ENCODE results near the gene PAQR7.

PAQR7 gene

DNA sequence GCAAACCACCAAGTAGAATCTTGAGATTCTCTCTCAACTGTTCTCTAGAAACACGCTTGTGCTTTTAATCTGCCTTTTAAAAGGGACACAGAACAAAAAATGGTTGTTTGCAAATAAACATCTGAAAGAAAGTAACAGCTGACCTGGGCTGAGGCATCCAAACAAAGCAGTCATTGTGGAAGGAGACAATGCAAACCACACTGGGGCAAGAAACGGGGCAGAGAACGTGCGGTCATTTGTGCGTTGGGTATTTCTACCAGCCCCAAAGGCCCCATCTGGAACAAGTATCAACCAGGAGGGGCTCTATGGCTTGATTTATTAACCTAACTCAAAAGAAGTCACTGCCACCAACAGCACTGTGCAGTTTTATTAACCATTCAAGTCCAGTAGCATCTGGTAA, 24.7 kb upstream of the PAQR7 start:
- DNase-seq: no peak

DNA sequence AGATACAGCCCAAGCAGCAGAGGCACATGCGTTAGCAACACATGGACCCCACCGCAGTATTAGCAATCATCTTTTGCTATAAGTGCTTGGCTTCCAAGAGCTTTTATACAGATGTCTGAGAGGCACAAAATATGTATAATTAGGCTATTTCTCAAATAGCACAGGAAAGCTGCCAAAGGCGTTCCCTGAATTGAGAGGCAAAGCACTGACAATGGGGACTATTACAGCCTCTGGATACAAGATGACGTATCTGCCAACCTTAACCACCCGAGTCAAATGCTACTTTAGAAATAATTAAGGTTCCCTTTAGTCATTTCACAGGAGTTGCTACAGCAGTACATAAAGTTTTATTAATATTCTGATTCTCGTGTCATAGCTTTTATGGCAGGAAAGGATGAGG, 24.3 kb upstream of the PAQR7 start:
- DNase-seq: no peak

DNA sequence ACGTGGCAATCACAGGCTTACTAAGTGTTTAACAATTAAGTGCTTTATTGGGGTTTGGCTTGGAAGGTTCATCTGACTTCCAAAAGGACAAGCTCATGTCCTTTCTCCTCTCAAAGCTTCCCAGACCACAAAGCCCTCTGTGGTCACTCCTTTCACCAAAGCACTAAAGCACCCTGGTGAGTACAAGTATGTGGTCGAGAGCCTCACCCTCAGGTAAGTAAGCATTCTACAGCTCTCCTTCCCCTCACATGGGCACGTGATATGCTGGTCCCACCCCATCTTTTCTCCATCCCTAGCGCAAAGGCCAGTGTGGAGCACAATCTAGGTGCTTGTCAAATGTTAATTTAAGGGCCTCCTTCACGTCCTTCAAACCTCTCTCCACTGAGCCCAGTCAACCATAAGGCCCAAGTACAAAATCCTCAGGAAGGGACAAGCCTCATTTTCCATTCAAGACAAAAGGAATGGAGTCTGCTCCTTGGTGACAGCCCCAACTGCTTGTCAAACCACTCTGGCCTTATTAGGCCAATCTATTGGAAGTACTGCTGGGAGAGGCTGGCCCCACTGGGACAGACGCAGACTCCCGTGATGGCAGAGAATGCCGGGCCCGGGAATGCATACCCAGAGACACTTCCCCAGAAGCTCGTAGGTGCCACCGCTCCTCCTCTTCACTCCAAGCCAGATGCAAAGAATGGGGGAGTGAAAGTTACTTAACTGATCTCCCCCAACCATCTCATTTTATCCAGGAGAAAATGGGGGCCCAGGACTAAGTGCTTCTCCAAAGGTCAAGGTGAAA, 22.9 kb upstream of the PAQR7 start:
- DNase-seq: no peak

DNA sequence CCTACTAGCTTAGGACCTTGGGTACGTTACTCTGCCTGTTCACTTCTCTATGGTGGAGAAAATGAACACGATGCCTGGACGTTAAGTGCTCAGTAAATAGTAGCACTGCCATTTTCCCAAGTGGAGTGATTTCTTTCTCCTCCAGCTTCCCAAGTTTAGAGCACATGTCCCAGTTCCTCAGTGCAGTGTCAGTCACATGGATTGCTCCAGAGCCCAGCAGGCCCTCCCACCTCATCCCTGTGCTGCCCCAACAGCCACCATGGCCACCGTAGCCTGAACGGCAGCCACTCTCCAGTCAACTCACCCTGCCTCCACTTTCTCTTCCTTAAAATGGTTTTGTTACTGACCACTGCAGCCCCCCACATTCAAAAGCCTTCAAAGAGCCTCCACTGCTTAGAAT, 22.2 kb upstream of the PAQR7 start:
- no peak for DNase-seq

DNA sequence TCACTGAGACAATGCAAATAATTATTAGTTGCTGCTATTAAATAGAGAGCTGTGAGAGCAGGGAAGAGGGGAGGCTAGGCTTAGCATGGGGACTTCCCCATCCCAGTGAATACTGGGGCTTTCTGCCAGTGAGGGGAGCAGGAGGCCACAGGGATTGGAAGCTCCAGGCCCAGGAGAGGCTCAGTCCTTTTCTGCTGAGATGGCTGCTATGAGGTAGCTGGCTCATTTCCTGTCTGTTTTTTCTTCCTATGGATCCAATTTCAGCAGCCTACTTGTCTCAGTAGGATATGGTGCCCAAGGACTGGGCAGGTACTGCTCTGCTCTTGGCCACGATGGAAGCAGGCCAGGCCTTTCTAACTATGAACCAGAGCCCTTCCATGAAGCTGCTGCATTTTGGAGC, 20.8 kb upstream of the PAQR7 start:
- no peak for DNase-seq

DNA sequence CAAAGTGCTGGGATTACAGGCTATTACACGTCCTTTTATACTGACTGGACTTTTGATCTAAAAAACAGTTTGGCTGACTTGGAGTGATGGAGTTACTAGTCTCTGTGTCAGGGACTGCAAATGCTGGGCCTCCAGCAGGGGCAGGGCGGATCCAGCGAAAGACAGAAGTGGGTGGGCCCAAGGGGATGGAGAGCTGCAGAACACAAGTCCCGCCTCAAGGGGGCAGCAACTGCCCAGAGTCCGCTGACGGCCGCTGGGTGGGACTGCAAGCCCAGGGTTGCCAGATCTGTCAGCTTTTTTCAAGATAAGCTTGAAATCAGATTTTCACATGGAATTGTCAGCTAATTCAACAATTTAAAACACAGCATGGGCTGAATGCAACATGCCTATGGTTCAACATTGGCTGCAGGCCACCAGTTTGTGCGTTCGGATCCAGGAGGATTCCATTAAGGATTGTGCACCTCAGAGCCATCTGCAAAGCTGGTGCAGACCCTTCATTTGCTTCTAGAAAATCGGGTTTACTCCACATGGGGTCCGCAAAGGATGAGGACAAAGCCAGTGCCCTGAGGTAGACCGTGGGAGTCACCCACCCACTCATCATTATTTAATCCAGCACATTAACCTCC, 20.0 kb upstream of the PAQR7 start:
- peak; percentile 76 for DNase-seq

DNA sequence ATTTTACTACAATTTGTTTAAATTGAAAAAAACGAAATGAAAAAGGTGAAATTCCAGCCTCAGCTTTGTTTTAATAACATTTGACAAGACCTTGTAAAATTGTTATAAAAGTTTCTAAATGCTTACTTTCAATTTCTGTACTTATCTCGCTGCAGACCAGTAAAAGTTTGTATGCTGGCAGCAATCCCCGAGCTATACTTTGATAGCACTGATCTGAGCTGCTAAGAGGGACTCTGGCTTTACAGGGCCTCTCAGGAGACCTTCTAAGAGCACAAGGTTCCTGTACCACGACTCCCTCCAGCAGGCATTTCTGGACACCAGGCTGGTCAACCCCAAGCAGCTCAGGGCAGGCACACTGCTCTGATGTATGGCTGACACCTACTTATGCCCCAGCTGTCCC, 17.6 kb upstream of the PAQR7 start:
- no peak for DNase-seq

DNA sequence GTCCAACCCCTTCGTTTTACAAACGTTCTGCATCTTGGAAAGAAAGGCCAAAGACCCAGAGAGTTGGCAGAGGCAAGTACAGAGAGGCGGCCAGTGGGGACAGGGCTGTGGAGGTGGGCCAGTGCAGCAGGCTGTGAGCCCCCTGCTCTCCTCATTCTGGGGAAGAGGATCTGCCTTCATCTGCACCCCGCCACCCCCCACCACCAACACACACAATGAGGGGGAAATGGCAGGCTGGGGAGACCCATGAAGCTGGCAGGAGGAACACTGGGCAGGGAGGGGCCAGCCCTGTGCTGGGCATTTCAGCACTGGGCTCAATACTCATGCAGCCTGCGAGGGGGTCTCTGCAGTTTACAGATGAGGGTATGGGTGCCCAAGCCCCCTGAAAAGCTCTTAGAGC, 16.1 kb upstream of the PAQR7 start:
- DNase-seq: no peak

DNA sequence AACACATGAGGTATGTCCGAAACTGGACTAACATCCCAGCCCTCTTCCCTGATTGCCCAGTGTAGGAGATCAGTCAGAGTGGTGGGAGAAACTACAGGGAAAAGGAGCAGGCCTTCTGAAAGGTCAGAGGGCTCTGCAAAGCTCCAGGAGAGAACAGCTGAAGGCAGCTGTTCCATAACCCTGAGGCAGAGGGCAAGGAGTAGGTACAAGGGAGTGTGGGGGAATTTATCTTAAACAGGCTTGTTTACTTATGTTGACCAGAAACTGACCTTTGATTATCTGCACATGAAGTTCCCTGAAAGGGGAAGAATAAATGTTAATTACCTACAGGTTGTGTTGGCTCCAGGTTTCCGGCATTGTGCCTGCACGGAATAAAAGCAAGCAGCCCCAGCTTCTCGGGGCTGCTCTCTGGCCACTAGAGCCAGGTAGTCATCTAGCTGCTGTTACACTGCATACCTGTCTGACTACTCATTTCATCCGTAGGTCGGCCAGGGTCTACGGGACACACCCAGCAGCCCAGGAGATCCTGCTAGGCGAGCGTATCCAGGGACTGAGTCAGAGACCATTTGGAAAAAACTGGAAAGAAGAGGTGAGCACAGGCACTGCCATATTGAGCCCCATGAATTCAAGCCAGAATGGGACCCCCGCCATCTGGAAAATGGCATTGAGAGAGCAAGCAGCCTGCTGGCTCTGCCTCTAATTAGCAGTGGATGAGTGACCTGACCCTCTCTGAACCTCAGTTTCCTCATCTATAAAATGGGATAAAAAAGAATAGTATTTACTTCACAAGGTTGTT, 14.9 kb upstream of the PAQR7 start:
- no peak for DNase-seq

DNA sequence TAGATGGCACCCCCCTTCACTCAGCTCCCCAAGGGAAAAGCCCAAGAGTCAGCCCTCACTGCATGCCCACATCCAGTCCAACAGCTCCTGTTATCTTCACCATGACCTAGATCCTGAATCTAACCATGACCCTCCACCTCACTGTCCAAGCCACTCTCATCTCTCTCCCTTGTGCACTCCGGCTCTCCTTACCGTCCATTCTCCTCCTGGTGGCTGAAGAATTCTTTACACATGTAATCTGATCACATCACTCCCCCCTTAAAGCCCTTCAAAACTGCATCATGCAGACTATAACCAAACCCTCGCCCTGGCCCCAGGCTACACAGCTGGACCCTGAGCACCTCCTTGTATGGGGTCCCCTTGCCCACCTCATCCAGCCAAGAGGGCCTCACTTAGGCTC, 14.0 kb upstream of the PAQR7 start:
- DNase-seq: no peak

DNA sequence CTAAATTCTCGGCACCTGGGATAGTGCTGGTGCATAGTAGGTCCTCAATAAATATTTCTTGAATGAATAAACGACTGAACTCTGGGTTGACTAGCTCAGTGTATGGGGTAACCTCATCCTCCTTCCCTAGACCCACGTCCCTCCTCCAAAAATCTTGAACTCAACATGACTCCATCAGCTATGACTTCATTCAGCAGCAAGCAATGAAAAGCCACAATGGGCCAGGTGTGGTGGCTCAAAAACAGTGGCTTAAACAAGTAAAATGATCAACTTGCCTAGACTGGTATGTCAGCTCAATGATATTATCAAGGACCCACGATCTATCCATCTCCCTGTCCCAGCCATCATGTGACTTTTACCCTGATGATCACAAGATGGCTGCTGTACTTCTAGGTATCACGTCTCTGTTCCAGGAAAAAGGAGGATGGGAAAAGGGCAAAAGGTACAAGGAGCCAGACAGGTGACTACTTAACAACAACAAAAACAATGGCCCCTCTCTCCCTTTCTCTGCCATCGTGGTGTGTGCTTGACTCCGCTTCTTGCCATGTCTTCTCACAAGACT, 13.0 kb upstream of the PAQR7 start:
- no peak for DNase-seq

DNA sequence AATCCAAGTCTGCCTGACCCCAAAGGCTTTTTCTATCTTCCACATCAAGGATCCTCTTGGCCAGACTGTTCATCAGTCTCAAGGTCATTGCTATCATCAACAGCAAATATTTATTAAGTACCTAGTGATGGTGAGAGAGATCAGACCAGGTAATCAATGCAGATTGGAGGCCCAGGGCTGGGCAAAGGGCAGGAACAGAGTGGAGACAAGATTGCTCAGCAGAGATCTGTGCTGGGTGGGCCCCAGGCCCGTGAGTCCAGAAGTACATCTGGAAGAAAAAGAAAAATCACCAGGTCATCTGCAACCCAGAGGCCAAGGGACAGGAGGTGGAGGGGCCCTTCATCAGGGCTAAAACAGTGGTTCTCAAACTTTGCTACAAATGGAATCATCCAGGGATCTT, 10.1 kb upstream of the PAQR7 start:
- no peak for DNase-seq

DNA sequence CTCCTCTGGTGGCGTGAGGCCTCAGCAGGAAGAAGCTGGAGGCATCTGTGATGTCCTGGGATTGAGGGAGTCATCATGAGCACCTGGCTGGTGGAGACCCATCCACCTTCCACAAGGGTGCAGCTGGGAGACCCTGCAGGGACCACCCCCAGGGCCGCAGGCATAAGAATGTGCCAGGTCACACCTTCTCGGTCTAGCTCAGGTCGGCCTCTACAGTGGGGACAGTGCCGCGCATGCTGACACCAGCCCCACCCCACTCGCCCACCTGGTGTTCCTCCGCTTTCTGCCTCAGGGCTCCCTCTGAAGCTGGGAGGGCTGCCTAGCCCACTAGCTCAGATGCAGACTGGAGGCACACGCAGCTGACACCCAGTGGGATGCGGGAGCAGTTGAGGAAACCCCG, 5.8 kb upstream of the PAQR7 start:
- DNase-seq: no peak

DNA sequence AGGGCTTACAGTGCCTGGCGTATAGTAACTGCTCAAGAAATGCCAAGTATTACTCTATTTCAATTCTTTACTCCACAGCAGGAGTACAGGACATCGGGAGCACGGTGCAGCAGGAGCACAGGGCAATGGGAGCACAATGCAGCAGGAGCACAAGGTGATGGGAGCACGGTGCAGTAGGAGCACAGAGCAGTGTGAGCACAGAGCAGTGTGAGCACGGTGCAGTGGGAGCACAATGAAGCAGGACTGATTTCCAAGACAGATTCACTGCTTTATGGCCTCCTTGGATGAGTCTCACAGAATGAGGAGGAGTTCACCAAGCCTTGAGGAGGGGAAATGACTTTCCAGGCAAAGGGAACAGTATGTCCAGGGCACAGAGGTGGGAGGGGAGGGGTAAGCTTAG, 5.0 kb upstream of the PAQR7 start:
- no peak for DNase-seq

DNA sequence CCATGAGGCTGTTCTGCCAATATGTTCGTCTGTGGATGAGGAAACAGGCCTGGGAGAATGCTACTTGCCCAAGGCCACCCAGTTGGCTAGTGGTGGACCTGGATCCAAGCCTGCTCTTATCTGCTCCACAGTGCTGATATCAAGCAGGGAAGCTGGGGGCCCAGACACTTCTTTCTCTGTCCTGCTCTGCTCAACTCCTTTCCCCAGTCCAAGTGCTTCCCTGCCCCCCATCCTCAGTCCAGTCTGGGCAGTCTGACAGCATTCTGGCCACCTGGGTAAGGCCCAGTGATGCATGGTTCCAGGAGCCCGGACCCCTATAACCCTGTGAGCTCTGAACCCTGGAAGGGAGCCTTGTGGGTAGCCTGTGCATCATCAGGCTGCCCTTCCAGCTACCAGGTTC, 4.2 kb upstream of the PAQR7 start:
- DNase-seq: no peak

DNA sequence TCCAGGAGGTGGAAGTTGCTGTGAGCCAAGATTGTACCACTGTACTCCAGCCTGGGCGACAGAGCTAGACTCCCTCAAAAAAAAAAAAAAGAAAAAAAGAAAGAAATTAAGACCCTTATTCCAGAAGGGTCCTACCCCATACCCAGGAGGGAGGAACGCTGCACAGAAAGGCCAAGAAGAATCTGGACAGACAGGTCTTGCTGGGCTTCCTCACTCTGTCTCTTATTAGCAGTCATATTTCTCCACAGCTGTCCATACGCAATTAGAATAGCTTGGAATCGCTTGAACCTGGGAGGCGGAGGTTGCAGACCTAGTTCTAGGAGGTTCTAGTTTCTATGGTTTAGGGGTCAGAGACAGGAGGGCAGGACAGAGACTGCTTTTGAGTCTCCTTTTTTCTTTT, 3.2 kb upstream of the PAQR7 start:
- no peak for DNase-seq

DNA sequence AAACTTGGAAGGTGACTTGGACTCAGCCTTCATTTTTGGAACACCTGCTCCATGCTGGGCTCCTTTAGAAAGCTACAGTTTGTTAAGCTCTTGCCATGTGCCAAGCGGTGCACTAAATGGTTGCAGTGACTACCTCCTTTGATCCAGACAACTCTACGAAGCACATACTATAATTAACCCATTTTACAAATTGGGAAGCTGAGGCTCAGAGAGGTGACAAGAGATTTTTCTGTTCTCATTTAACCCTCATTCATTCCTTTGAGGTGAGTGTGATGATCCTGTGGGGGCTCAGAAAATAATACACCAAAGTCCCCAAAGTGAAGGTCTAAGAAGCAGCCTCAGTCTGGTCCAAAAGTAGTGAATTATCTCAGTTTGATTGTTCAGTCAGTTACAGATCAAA, 1.6 kb upstream of the PAQR7 start:
- DNase-seq: no peak

DNA sequence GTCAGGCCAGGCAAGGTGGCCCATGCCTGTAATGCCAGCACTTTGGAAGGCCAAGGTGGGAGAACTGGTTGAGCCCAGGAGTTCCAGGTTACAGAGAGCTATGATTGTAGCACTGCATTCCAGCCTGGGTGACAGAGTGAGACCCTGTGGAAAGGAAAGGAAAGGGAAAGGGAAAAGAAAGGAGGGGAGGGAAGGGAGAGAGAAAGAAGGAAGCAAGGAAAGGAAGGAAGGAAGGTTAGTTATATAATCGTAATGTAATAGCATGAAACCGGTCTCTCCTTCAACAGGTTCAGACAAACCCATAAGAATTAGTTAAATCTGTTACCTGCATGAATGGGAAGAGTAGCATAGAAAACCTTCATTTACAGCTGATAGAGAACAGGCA, 1.2 kb upstream of the PAQR7 start:
- no peak for DNase-seq

DNA sequence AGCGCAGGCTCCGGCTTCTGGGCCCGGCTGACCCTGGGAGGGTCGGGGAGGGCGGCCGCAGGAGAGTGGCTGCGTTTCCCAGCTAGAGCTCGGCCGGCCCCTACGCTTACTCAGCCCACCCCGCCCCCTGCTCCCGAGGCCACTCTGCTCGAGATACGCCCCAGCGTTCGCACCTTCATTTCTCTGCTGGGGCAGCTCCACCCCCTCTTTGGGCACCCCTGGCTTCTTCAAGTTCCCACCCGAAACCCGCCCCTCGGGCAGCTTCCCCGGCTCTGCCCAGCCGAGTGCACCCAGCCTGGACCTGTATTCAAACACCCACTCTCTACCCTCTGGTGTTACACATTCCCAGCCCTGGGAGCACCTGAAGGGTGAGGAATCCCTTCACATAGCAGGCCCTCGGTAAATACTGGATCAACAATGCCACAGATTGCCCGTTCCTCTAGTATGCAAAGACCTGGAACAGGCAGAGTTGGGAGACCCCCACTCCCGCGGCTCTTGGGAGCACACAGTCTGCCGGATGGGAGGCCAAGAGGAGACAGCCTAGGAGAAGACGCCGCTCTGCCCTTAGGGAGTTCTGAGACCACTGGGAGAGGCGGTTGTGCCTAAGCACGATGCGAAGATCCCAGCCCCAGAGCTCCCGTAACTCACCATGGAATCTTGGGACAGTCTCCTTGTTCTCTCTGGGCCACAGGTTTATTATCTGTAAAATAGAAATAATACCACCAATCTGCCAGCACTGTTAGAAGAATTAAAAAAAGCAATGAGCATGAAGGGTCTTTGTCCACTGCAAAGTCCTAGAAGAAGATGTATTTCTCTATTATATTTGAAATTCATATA, 566 bp upstream of the PAQR7 start:
- DNase-seq: no peak

DNA sequence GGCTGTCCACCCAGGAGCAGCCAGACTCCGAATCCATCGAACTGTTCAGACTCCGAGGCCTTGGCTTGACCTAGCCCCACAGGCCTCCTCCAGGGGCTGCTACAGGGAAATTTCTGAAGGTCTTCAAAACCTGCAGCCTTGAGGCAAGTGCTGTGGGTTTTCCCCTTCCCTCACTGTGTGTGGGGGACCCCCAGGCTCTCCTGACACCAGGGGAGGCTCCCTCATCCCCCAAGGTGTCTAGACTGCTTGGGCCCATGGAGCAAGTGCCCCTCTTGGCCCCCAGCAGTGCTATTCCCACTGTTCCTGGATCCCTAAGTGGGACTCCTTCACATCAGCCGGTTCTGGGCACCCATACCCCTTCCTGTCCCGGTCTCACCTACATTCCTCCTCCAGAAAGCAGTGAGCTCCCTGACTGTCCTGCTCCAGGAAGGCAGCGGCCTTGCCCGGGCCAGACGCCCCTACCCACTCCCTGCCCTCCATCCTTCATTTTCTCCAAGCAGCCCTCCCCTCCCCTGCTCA, 814 bp downstream of the PAQR7 start:
- no peak for DNase-seq

DNA sequence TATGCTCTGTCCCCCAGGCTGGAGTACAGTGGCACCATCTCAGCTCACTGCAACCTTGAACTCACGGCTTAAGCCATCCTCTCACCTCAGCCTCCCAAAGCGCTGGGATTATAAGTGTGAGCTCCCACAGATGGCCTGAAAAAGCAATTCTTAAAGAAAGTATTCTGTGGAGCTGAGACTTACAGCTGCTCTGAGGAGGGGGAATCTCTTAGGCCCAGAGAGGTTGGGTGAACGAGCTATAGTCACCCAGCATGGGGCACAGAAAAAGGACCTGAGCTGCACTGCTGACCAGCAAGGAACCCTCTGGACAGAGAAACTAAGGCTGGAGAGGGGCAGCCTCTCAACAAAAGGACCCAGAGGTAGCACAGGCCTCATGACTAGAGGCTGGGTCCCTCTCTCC, 1.3 kb downstream of the PAQR7 start:
- DNase-seq: no peak

DNA sequence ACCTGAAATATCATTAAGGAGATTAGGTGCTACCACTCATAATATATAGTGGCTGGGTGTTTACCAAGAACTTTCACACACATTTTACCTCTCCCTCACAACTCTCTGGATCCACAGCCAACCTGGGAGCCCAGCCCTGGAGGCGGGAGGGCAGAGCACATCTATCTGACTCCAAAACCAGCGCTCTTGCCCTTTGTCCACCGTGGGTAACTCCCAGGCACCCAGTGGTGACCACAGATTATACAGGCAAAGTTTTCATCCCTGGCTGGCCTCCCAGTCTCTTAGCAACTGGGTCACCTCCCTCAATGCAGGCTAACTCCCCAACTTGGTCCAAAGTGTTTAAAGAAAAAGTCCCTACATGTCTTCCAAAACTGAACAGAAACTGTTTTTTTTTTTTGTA, 2.4 kb downstream of the PAQR7 start:
- DNase-seq: no peak

DNA sequence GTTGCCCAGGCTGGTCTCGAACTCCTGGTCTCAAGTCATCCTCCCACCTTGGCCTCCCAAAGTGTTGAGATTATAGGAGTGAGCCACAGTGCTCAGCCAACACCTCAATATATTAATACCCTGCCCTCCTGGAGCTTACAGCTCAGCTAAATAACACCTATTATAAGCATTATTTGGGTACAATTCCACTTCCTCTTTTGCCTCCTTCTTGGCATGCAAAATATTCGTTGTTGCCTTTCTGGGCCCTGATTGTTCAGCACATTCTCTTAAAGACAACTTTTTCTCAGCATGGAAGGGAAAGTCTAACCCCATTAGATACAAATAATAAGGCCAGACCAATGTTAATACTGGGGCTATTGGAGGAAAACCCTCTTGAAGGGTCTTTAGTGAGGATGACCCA, 2.8 kb downstream of the PAQR7 start:
- no peak for DNase-seq

Measured in KG1 (cell line).